GM21737 (cell line): Measurements from ENCODE around the gene APBB2.

ENCODE experiments used
- ATAC-seq: cut with Tn5 transposase; IDR thresholded peaks from one replicate; pipeline ENCODE4 v1.9.1; 2021; ENCODE audit warnings: mild to moderate bottlenecking, moderate library complexity; ENCODE audit not compliant: unreplicated experiment

Gene APBB2

GRCh38 chr4:41214136-41214824 is at the start of gene APBB2:
Gene APBB2, minus strand, starts transcription at chr4:41214542. Its CDS starts 181,288 bp downstream, at chr4:41033254.
- ATAC-seq: peak; percentile 52

- no peak for ATAC-seq
Observed at GRCh38 chr4:41262198-41262597, 47.9 kb upstream of the APBB2 start.

- ATAC-seq: no peak
Observed at GRCh38 chr4:41260116-41260733, 45.9 kb upstream of the APBB2 start.

- ATAC-seq: no peak
Observed at GRCh38 chr4:41258783-41259182, 44.4 kb upstream of the APBB2 start.

- ATAC-seq: no peak
Observed at GRCh38 chr4:41257906-41258305, 43.6 kb upstream of the APBB2 start.

- no peak for ATAC-seq
Observed at GRCh38 chr4:41257257-41257901, 43.0 kb upstream of the APBB2 start.

GRCh38 chr4:41256740-41257256 is 42.5 kb upstream of the APBB2 start, which contains the start of gene UCHL1:
Gene UCHL1, plus strand, starts transcription at chr4:41256928. Its CDS starts 49 bp downstream, at chr4:41256977.
- ATAC-seq: no peak

GRCh38 chr4:41256131-41256739 is 41.9 kb upstream of the APBB2 start:
- no peak for ATAC-seq

- no peak for ATAC-seq
Observed at GRCh38 chr4:41245983-41246382, 31.6 kb upstream of the APBB2 start.

GRCh38 chr4:41241919-41242318 is 27.6 kb upstream of the APBB2 start:
- ATAC-seq: no peak

GRCh38 chr4:41236508-41236907 is 22.2 kb upstream of the APBB2 start:
- no peak for ATAC-seq

- ATAC-seq: no peak
Observed at GRCh38 chr4:41236032-41236431, 21.7 kb upstream of the APBB2 start.

GRCh38 chr4:41232856-41233255 is 18.5 kb upstream of the APBB2 start:
- no peak for ATAC-seq

GRCh38 chr4:41232406-41232805 is 18.1 kb upstream of the APBB2 start:
- no peak for ATAC-seq

- no peak for ATAC-seq
Observed at GRCh38 chr4:41227902-41228301, 13.6 kb upstream of the APBB2 start.

- ATAC-seq: no peak
Observed at GRCh38 chr4:41221850-41222645, 7.7 kb upstream of the APBB2 start.

GRCh38 chr4:41219421-41219950 is 5.1 kb upstream of the APBB2 start:
- ATAC-seq: no peak

- no peak for ATAC-seq
Observed at GRCh38 chr4:41218703-41219102, 4.4 kb upstream of the APBB2 start.

GRCh38 chr4:41217374-41217773 is 3.0 kb upstream of the APBB2 start:
- no peak for ATAC-seq

GRCh38 chr4:41217020-41217333 is 2.6 kb upstream of the APBB2 start:
- no peak for ATAC-seq
